HepG2 (cell line): ENCODE results near the gene TWNK. TPM values are rescaled to one million over a fixed set of nuclear protein-coding genes. Genes with fewer than 3 reads are reported as not detected.

Source experiments
- FOXK2 ChIP-seq: fragments of 450-650 bp; IDR thresholded peaks from 2 replicates; pipeline ENCODE4 v1.6.1; 2016
- JUND ChIP-seq: sonication (generic); formaldehyde crosslinking; IDR thresholded peaks from 2 replicates; pipeline ENCODE4 v1.8.0; 2022; ENCODE audit warnings: mild to moderate bottlenecking, missing genetic modification reagents
- MLLT10 ChIP-seq: sonication (generic); formaldehyde crosslinking; IDR thresholded peaks from 2 replicates; pipeline ENCODE4 v1.4.0; 2020; ENCODE audit warnings: missing genetic modification reagents
- MXI1 ChIP-seq: IDR thresholded peaks from 3 replicates; pipeline ENCODE4 v1.6.1; 2012; ENCODE audit warnings: low read depth, low read length, inconsistent platforms, borderline replicate concordance
- NFYB ChIP-seq: sonication (generic); formaldehyde crosslinking; IDR thresholded peaks from 2 replicates; pipeline ENCODE4 v1.4.0; 2020; ENCODE audit warnings: missing genetic modification reagents
- NPAS2 ChIP-seq: sonication (generic); formaldehyde crosslinking; IDR thresholded peaks from 2 replicates; pipeline ENCODE4 v1.8.0; 2022; ENCODE audit warnings: mild to moderate bottlenecking, missing genetic modification reagents, borderline replicate concordance
- NR1H2 ChIP-seq: sonication (generic); formaldehyde crosslinking; IDR thresholded peaks from 2 replicates; pipeline ENCODE4 v1.8.1; 2022; ENCODE audit warnings: low read depth, missing genetic modification reagents, borderline replicate concordance
- PAF1 ChIP-seq: IDR thresholded peaks from 2 replicates; pipeline ENCODE4 v1.6.1; 2016; ENCODE audit warnings: missing genetic modification reagents, missing compliant biosample characterization
- SMAD9 ChIP-seq: sonication (generic); formaldehyde crosslinking; IDR thresholded peaks from 2 replicates; pipeline ENCODE4 v1.5.1; 2020; ENCODE audit warnings: mild to moderate bottlenecking, missing genetic modification reagents
- SRF ChIP-seq: IDR thresholded peaks from 2 replicates; pipeline ENCODE4 v1.6.1; 2011; ENCODE audit warnings: mild to moderate bottlenecking, low read depth, low read length, moderate library complexity
- ZFP90 ChIP-seq: sonication (generic); formaldehyde crosslinking; IDR thresholded peaks from 2 replicates; pipeline ENCODE4 v1.8.0; 2022; ENCODE audit warnings: missing genetic modification reagents, mild to moderate bottlenecking, inconsistent platforms, borderline replicate concordance
- ZNF138 ChIP-seq: sonication (generic); formaldehyde crosslinking; IDR thresholded peaks from 2 replicates; pipeline ENCODE4 v1.5.0; 2020; ENCODE audit warnings: mild to moderate bottlenecking, low read depth, missing genetic modification reagents
- ZNF224 ChIP-seq: sonication (generic); formaldehyde crosslinking; IDR thresholded peaks from 2 replicates; pipeline ENCODE4 v1.5.0; 2020; ENCODE audit warnings: mild to moderate bottlenecking, missing genetic modification reagents
- ZNF562 ChIP-seq: sonication (generic); formaldehyde crosslinking; IDR thresholded peaks from 2 replicates; pipeline ENCODE4 v1.8.0; 2022; ENCODE audit warnings: missing genetic modification reagents, borderline replicate concordance
- polyA plus RNA-seq, 8 experiments: library from polyadenylated mRNA; depleted of rRNA in 3 of 8; stranded (reverse) in 7 of 8; unstranded in 1 of 8; fragments of >200 nt; fragmentation: Illumina TruSeq in 4 of 8; extraction: Trizol in 4 of 8; gene quantifications; 2 replicates each; pipeline versions ENCODE4 v1.2.1 to v1.2.3, GENCODE V29; 2011 to 2016; ENCODE audit warnings: low read depth in 4 of 8, missing spikeins in 1 of 8, mixed read lengths in 1 of 8; ENCODE audit not compliant: insufficient read depth in 1 of 8
- total RNA-seq, 5 experiments: library from RNA; depleted of rRNA; stranded (reverse); fragments of >200 nt; fragmentation: Illumina TruSeq; extraction: Trizol; gene quantifications; 2 replicates each; pipeline ENCODE4 v1.2.3, GENCODE V29; 2016; ENCODE audit warnings: low read depth in 1 of 5
- TF ChIP-seq, protein P1 (sequence below): sonication (generic); formaldehyde crosslinking; IDR thresholded peaks from 2 replicates; pipeline ENCODE4 v1.4.0; 2020; ENCODE audit warnings: mild to moderate bottlenecking, missing genetic modification reagents
- TF ChIP-seq, protein P2 (sequence below): IDR thresholded peaks from 2 replicates; pipeline ENCODE4 v1.6.1; 2016; ENCODE audit warnings: low read depth, missing genetic modification reagents, missing compliant biosample characterization
- TF ChIP-seq, protein P3 (sequence below): sonication (generic); formaldehyde crosslinking; IDR thresholded peaks from 2 replicates; pipeline ENCODE4 v1.4.0; 2020; ENCODE audit warnings: missing genetic modification reagents

Gene TWNK
- total and polyA plus RNA-seq, 2 of the 13 experiments (the other 11 are each of a cell fraction or from before 2014, with no cell fraction given) = 10.7 to 16.5 TPM

DNA sequence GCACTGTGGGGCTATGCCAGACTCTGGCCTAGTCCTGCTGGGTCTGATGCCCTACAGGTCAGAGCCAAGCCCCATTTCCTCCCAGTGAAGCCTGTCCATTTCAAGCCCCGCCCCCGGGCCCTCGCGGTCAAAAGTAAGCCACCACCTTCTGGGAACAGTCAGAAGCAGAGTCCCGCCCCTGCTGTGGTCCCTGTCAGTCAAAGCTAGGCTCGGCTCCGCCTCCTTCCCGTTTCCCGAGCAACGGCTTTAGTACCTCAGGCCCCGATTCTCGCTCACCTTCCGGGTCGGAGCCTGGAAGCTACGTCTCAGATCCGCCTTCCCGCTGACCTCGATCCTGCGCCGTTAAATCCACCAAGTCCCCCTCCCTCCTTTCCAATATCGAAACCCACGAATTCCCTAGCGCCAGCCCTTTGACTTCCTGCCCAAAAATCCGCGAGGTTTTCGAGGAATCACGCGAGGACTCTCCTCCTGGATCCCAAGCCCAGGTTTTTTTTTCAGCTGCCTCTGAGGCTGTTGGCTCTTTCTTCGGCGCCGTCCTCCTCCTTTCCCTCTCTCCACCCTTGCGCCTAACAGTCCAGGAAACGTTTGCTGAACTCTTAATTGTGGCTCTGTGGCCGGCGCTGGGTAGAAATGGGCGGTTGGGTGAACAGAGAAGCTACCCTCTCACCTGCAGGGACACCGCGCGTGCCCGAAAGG is 55.5 kb downstream of the TWNK start (continued):
- 0 out of 2 replicates have a peak, but pooled peaks have one; percentile 65 for TF ChIP-seq ZNF224 (CRISPR knock-in tag)
- TF ChIP-seq NFYB (CRISPR knock-in tag) = no peak; the same call in 1 of the 2 replicates
- no peak for TF ChIP-seq MLLT10 (CRISPR knock-in tag)
- TF ChIP-seq MXI1 = peak; percentile 82; the same call in 1 of the 3 replicates
- TF ChIP-seq PAF1 = no peak
- TF ChIP-seq SRF = 0 out of 2 replicates have a peak, but pooled peaks have one; percentile 6
- TF ChIP-seq FOXK2 = no peak
- TF ChIP-seq SMAD9 (CRISPR knock-in tag) = no peak
- TF ChIP-seq, protein P1, sequence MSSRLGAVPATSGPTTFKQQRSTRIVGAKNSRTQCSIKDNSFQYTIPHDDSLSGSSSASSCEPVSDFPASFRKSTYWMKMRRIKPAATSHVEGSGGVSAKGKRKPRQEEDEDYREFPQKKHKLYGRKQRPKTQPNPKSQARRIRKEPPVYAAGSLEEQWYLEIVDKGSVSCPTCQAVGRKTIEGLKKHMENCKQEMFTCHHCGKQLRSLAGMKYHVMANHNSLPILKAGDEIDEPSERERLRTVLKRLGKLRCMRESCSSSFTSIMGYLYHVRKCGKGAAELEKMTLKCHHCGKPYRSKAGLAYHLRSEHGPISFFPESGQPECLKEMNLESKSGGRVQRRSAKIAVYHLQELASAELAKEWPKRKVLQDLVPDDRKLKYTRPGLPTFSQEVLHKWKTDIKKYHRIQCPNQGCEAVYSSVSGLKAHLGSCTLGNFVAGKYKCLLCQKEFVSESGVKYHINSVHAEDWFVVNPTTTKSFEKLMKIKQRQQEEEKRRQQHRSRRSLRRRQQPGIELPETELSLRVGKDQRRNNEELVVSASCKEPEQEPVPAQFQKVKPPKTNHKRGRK (CRISPR knock-in tag) = no peak
- TF ChIP-seq, protein P2, sequence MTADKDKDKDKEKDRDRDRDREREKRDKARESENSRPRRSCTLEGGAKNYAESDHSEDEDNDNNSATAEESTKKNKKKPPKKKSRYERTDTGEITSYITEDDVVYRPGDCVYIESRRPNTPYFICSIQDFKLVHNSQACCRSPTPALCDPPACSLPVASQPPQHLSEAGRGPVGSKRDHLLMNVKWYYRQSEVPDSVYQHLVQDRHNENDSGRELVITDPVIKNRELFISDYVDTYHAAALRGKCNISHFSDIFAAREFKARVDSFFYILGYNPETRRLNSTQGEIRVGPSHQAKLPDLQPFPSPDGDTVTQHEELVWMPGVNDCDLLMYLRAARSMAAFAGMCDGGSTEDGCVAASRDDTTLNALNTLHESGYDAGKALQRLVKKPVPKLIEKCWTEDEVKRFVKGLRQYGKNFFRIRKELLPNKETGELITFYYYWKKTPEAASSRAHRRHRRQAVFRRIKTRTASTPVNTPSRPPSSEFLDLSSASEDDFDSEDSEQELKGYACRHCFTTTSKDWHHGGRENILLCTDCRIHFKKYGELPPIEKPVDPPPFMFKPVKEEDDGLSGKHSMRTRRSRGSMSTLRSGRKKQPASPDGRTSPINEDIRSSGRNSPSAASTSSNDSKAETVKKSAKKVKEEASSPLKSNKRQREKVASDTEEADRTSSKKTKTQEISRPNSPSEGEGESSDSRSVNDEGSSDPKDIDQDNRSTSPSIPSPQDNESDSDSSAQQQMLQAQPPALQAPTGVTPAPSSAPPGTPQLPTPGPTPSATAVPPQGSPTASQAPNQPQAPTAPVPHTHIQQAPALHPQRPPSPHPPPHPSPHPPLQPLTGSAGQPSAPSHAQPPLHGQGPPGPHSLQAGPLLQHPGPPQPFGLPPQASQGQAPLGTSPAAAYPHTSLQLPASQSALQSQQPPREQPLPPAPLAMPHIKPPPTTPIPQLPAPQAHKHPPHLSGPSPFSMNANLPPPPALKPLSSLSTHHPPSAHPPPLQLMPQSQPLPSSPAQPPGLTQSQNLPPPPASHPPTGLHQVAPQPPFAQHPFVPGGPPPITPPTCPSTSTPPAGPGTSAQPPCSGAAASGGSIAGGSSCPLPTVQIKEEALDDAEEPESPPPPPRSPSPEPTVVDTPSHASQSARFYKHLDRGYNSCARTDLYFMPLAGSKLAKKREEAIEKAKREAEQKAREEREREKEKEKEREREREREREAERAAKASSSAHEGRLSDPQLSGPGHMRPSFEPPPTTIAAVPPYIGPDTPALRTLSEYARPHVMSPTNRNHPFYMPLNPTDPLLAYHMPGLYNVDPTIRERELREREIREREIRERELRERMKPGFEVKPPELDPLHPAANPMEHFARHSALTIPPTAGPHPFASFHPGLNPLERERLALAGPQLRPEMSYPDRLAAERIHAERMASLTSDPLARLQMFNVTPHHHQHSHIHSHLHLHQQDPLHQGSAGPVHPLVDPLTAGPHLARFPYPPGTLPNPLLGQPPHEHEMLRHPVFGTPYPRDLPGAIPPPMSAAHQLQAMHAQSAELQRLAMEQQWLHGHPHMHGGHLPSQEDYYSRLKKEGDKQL (CRISPR knock-in tag) = no peak
- no peak for TF ChIP-seq ZNF138 (CRISPR knock-in tag)
- TF ChIP-seq ZNF562 = no peak
- no peak for TF ChIP-seq JUND
- TF ChIP-seq, protein P3, sequence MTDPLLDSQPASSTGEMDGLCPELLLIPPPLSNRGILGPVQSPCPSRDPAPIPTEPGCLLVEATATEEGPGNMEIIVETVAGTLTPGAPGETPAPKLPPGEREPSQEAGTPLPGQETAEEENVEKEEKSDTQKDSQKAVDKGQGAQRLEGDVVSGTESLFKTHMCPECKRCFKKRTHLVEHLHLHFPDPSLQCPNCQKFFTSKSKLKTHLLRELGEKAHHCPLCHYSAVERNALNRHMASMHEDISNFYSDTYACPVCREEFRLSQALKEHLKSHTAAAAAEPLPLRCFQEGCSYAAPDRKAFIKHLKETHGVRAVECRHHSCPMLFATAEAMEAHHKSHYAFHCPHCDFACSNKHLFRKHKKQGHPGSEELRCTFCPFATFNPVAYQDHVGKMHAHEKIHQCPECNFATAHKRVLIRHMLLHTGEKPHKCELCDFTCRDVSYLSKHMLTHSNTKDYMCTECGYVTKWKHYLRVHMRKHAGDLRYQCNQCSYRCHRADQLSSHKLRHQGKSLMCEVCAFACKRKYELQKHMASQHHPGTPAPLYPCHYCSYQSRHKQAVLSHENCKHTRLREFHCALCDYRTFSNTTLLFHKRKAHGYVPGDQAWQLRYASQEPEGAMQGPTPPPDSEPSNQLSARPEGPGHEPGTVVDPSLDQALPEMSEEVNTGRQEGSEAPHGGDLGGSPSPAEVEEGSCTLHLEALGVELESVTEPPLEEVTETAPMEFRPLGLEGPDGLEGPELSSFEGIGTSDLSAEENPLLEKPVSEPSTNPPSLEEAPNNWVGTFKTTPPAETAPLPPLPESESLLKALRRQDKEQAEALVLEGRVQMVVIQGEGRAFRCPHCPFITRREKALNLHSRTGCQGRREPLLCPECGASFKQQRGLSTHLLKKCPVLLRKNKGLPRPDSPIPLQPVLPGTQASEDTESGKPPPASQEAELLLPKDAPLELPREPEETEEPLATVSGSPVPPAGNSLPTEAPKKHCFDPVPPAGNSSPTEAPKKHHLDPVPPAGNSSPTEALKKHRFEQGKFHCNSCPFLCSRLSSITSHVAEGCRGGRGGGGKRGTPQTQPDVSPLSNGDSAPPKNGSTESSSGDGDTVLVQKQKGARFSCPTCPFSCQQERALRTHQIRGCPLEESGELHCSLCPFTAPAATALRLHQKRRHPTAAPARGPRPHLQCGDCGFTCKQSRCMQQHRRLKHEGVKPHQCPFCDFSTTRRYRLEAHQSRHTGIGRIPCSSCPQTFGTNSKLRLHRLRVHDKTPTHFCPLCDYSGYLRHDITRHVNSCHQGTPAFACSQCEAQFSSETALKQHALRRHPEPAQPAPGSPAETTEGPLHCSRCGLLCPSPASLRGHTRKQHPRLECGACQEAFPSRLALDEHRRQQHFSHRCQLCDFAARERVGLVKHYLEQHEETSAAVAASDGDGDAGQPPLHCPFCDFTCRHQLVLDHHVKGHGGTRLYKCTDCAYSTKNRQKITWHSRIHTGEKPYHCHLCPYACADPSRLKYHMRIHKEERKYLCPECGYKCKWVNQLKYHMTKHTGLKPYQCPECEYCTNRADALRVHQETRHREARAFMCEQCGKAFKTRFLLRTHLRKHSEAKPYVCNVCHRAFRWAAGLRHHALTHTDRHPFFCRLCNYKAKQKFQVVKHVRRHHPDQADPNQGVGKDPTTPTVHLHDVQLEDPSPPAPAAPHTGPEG (CRISPR knock-in tag) = no peak; the same call in 1 of the 2 replicates
- peak; percentile 57; the same call in 1 of the 2 replicates for TF ChIP-seq ZFP90 (CRISPR knock-in tag)
- no peak for TF ChIP-seq NR1H2 (CRISPR knock-in tag)
- no peak for TF ChIP-seq NPAS2 (CRISPR knock-in tag)
